HG03108 (cell line): Measurements from ENCODE around the gene TBC1D4.

Experiments used
- ATAC-seq: cut with Tn5 transposase; IDR thresholded peaks from one replicate; pipeline ENCODE4 v1.9.1; 2021; ENCODE audit warnings: moderate library complexity; ENCODE audit not compliant: unreplicated experiment

Gene TBC1D4

DNA sequence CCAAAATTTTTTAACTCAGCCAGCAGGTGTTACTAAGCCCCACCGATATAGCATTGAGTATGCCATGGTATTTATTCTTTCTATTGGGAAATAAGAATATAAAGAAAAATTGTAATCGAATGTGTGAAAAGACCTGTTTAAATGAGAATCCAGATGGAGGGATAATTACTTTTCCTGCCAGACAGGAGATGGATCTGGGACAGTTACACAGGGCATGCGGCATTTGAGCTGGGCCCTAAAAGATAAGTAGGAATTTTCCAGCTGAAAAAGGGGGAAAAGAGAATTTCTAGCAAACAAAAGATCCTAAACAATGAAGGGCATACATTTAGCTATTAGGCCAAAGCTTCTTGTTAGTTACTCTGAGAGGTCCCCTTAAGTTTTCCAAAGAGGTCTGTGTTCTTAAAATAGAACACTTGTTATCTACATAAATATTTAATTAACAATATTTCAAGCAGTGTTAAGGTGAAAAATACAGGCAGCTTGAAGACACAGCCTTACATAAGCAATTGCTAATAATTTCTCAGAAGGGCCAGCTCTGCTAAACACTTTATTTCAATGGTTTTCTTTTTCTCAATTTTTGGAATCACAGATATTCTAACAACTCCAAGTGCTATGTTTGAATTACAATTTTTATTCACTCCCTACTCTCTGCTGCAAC, 63.7 kb downstream of the TBC1D4 start:
- ATAC-seq: no peak

DNA sequence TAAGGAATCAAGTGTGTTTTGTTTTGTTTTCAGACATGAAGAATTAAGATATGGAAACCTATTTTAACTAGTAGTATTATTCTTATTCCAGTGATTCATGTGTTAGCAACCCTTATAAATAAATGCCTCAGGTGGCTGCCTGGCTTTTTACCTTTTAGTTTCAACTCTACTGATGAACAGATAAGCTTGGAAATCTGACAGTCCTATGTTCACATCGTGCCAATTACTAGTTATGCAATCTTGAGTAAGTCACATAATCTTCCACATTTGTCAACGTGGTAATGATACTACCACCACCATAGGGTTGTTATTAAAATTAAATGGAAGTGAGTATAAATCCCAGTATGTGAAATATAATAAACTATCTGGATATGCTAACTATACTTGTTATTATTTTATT, 64.3 kb downstream of the TBC1D4 start:
- ATAC-seq: no peak

DNA sequence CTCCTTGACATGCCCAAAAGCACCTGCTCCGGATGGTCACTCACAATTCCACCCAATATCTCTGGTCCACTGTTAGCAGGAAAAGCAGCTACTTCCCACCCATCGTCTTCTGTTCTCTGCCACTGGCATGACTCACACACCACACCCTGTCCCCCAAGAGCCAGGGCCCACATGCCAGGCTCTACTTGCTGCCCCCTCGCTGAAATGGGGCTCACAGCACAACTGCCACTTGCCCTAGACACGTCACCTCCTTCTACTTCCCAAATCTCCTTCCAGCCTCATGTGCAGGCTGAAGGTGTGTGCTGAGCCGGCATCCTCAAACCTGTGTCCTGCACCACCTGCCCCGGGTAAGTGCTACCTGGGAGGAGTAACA, 65.0 kb downstream of the TBC1D4 start:
- ATAC-seq: peak; percentile 3

DNA sequence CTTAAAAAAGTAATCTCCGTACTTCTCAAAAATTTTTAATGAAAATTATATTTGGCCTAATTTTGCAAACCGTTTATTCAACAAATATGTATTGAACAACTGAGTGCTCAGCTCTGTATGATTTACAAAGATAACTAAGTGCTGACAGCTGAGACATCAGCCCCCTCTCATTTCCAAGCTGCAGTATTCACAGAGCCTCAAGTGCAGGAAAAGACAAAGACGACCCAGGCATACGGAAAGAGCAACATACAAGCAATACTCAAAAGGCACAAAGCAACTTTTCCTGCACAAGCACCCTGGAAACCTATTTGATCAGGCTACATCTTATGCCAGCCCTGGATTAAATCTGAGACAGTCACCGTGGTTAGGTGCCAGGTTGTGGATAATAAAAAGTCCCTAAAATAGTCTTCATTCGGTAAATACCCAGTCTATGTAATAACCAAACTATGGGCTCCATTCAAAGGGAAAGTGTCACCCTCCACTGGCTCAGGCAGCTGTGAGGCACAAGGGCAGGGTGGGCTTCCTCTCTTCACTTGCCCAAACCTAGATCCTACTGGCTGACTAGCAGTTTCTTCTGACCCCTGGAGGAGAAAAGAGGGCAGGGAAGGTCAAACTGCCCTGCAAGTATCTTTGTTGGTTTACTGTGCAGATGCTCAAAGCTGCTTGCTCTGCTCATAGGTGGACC, 65.5 kb downstream of the TBC1D4 start:
- ATAC-seq: peak; percentile 75

DNA sequence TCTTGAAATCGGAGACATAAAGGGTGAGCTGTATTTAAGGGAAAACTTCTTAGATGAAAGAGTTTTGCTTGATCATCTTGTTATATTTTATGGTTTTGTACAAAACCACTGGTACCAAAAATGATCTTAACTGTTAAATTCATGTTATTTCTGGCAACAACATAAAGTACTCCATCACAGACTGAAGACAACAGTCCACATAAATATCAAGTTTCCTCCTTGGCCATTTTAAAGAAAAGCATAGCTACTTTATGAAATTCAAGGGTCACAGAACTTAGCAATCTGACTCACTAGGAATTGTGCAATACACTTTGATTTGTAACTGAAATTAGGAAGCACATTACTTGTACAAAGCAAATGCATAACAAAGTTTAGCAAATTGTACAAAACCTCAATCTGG, 66.3 kb downstream of the TBC1D4 start:
- no peak for ATAC-seq

DNA sequence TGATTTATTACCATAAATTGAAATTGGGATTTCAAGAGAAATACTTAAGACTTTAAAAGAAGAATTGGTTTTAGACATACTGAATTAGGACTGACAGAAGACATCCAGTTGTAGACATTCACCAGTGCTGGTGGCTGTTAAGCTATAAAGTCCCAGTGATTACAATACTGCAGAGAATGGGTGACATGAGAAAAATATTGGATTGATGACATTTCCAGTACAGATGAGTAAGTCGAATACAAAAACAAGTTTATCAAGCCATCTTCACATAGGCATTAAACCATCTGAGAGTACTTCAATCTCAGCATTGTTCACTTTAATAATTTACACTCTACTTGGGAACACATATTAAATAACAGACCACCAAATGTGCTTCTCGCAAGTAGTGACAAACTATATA, 66.8 kb downstream of the TBC1D4 start:
- ATAC-seq: no peak

DNA sequence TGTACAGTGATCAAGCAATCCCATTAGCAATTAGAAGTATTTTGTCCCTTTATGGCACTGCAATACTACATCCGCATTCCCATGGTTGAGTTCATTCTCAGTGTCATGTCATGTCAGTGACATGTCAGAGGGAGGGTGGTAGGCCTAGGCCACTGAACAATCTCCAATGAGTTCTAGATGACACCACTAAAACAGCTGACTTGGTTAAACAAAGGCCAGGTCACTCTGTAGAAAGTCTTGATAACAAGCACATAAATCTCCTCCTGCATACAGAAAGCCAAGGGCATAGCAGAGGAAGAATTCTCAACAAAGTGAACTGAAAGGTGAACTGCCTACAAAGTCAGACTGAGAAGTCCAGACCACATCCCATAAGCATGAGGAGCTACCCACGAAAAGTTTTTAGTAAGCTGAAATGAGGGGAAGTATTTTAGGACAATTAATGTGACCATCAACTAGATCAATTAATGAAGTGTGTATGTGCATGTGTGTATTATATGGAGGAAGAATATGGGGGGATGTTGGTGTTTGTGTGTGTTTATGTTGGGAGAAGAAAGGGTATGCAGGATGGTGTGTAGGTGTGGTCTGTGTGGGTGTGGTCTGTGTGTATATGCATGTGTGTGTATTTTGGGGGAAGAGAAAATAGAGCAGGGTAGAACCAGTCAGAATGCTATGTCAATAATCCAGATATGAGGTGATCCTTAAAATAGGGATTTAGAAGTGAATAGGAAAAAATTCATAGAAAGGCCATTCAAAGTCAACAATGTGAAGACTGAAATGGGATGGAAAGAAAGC, 67.7 kb downstream of the TBC1D4 start:
- no peak for ATAC-seq

DNA sequence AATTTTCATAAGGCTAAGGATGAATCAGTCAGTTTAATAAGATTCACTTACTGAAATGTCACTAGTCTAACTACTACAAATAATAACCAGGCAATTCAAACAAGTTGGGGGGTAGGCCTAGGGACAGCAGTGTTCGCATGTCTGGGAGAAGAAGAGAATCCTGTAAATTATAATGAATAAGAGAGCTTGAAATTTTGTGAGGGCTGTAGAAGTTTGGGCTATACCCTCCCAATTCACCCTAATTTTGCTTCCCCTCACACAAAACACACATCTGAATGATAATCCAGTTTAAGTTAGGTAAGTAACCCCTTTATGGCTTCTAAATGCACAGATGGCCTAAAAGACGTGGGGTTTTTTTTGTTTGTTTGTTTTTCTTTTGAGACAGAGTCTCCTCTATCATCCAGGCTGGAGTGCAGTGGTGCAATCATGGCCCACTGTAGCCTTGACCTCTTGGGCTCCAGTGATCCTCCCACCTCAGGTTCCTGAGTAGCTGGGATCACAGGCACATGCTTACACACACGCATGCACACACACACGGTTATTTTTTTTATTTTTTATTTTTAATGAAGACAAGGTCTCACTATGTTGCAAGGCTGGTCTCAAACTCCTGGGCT, 69.9 kb downstream of the TBC1D4 start:
- ATAC-seq: no peak

DNA sequence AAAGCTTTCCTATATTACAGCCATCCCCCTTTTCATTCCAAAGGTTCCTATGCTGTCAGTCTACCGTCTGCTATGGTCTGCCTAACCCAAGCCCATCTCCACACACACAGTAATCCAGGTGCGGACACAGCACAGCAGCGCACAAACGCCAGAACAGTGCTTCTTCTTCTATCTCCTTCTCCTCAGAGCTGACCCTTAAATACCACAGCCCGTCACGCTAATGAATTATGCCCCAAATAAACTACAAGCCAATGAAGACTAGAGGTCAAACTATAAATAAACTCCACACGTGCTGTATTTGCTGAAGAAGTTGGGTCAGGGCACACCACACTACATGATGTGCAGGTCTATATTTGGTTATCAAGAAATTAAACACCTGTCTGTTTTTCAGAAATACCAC, 71.8 kb downstream of the TBC1D4 start:
- no peak for ATAC-seq

DNA sequence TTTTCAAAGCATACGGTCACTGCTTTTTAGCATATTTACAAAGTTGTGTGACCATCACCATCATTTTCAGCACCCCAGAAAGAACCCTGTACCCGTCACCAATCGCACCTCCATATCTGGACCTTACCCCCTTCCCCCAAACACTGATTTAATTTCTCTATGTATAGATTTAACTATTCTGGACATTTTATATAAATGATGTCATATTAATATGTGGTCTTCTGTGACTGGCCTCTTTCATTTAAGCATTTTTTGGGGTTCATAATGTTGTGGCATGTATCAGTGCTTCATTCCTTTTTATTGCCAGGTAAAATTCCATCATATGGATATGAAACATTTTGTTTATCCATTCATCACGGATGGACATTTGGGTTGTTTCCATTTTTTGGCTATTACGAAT, 74.0 kb downstream of the TBC1D4 start:
- no peak for ATAC-seq

DNA sequence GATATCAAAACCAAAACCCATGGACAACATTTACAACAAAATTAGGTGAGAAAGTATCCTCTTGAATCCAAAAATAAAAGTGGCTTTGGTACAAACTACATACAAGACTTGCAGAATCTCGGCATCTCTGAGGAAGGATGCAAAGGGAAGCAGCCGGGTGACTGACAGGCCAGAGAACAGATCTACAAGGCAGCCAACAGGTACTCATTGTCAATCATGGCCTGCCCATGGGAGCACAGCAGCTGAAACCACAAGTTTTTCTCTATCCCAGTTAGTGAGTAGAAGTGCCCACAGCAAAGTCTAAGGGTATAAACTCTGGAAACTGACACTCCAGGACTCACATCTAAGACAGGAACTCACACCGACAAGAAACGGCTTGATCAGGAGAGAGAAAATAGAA, 74.5 kb downstream of the TBC1D4 start:
- ATAC-seq: no peak

DNA sequence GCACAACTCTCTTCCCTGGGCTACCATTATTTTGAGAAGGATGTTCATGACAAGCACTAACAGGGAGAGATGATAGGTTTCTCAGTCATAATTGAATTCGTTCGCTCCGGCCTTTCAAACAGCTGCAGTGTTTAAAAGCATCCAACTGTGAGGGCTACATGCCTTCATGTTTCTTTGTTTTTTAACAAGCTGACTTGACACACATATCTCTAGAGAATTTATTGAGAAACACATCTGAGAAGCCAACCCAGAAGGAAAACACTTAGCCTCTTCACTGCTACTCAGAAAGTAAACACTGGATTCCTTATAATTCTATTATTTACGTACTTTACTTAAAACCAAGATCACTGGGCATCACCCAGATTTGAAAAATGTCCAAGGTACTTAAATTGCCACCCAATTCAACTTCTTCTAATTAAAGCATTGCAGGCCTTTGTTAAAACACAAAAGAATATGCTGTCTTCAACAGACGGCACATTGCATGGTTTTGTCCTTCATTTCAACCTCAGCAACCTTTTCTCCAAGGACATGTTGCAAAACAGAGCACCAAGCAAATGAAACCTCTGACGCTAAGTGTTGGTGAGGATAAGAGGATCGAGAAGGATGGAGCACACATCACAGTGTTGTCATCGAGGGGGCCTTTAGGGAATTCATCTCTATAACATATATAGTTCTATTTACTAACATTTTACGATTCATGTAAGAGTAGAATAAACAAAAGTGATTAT, 75.8 kb downstream of the TBC1D4 start:
- ATAC-seq: no peak

DNA sequence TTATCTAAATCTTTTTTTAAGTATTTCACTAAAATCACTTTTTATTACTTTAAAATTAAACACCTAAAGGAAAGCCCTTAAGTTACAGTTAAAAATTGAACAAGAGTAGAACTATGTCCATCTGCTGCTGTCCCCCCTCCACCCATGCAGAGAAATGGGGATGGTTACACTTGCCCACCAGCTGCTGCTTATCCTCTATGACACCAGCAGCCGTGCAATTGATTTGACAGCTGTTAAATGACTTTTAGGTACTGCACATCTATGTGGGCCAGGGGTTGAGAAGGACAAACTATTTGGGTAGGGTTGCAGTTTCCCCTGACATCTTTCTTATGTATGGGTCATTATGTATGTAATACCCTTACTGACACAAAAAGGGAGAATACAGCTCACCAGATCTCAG, 77.2 kb downstream of the TBC1D4 start:
- no peak for ATAC-seq

DNA sequence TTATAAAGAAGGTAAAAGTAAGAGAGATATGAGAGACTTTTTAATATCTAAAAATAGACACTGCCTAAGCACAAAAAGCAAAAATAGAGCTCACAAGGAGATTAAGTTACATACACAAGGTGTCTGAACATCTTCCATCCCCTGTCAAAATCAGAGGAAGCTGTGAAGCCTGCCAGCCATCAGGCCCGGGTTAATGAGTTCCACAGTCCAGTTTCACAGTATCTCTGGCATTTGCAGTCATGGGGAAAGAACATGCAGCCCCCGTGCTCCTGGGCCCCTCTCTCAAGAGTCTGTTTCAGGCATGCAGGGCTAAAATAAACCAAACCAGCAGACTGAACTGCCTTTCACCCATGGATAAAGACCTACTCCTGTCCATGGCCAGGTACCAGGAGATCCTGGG, 79.2 kb downstream of the TBC1D4 start:
- peak; percentile 42 for ATAC-seq

DNA sequence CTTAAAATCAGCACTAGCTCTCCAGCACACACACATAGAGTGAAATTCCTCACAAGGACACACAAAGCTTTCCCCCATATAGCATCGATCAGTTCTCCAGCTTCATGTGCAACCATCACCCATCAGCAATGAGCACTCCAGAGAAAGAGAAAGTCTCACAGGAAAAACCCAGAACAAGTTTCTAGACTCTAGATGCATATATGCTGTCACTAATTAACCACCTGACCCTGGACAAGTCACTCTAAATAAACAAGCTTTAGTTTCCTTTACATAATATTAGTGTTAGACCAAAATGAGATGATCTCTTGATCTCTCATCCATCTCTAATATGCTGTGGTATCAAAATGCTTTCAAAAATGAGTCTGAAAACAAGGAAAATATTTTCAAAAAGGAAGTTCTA, 81.2 kb downstream of the TBC1D4 start:
- ATAC-seq: peak; percentile 49

DNA sequence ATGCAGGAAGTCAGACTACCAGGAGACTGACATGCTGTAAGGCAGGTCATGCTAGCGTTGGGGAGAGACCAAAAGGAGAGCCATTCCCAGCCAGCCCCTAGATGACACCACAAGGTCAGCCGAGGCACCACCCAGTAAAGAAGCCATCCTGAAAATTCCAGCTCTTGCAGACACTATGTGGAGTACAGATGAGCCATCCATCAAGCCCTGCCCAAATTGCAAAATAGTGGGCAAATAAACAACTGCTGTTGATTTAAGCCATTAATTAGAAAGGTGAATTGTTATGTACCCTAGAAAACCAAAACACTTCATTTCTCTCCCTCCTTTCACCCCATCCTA, 82.1 kb downstream of the TBC1D4 start:
- ATAC-seq: no peak

DNA sequence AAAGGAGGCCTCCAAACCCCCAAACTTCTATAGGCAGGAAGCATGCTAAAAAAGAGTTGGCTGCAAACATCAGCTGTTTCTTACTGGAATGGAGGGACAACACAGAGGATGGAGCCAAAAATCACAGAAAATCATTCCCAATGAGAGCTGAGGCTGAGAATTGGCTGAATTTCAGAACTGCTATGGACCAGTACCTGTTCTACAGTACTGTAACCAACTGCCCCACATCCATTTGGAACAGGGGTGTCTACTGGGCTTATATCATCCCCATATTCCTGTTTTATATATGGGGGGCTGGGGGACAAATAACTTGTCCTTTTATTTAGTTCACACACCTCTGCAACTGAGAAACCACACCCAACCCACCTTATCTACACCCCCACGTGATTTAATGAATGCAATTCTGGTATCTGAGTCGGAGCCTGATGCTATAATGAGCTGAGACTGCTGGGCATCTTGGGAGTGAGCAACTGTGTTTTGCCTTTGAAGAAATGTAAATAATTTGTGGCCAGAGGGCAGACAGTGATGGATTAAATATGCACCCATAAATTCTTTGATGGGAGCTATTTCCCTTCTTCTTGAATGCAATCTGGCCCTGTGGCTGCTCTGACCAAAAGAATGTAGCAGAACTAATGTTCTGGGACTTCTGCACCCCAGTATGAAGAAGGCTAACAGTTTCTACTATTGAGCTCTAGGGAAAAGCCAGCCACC, 82.6 kb downstream of the TBC1D4 start:
- ATAC-seq: no peak

DNA sequence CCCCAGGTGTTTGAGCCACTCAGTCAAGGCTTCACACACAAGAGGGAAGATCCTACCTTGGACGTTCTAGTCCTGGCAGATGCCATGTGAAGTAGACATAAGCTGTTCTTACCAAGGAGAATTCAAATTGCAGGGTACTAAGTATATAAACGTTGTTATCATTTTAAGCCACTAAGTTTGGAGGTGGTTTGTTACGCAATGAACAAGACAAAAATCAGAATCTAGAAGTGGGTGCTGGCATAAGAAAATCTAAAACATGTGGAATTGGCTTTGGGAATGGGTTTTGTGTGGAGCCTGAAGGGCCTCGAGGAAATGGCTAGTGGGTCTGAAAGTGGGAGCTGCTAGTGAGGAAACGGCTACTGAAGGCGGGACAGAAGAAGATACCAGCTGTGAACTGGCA, 83.9 kb downstream of the TBC1D4 start:
- no peak for ATAC-seq

DNA sequence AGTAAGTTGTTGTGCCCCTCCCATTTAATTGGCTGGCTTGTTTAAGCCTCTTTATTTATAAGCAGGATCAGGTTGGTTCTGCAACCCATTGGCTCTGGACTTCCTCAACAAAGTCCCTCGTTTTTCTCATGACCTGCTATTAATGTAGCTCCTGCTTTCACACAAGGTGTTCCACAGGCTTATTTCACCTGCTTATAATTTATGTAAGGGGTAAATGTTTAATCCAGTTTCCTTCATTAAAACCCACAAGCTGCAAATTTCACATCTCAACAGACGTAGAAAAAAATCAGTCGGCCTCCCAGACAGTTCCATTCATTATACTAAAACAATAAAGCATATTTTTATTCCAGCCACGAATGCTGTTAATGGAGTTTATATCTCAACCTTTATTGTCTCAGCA, 86.1 kb downstream of the TBC1D4 start:
- ATAC-seq: no peak

DNA sequence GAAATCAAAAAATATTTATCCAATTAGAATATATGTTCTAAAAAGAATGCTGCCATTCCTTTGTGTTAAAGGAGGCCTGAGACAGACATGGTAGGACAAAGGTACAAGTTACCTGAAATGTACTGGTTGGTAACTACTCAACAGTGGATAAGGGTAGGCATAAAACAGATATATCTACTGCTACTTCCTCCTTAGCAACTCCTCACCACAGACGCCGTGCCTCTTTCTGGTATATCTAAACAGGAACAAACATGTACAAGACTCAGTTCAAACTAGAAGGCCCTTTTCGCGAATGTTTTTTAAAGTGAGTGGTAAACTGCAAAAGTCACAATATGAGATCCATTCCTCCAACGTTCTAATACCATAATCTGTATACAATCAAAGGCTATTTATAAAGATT, 86.9 kb downstream of the TBC1D4 start:
- no peak for ATAC-seq
